ENCODE results near the gene PCSK5.
"Not testable (repeated sequence)": the region's sequence is repeated elsewhere in the genome, so short reads cannot be mapped to it uniquely, and the experiment has no call there.

Gene PCSK5

GRCh38 chr9:76269789-76270188 is 379.3 kb downstream of the PCSK5 start:
- FAIRE-seq, result peak; percentile 51

- no peak for FAIRE-seq
Observed at GRCh38 chr9:76271755-76272154, 381.3 kb downstream of the PCSK5 start.

- FAIRE-seq, result no peak
Observed at GRCh38 chr9:76289042-76289441, 398.6 kb downstream of the PCSK5 start.

- no peak for FAIRE-seq
Observed at GRCh38 chr9:76289703-76290102, 399.2 kb downstream of the PCSK5 start.

- FAIRE-seq, result no peak
Observed at GRCh38 chr9:76290555-76290954, 400.1 kb downstream of the PCSK5 start.

GRCh38 chr9:76292246-76292645 is 401.8 kb downstream of the PCSK5 start:
- FAIRE-seq, result no peak

- no peak for FAIRE-seq
Observed at GRCh38 chr9:76292658-76293057, 402.2 kb downstream of the PCSK5 start.

GRCh38 chr9:76294301-76294700 is 403.8 kb downstream of the PCSK5 start:
- FAIRE-seq, result no peak

- no peak for FAIRE-seq
Observed at GRCh38 chr9:76296561-76297310, 406.3 kb downstream of the PCSK5 start.

GRCh38 chr9:76297721-76298239 is 407.3 kb downstream of the PCSK5 start:
- peak; percentile 85 for FAIRE-seq

- FAIRE-seq, result no peak
Observed at GRCh38 chr9:76298521-76299144, 408.2 kb downstream of the PCSK5 start.

- no peak for FAIRE-seq
Observed at GRCh38 chr9:76302543-76302942, 412.1 kb downstream of the PCSK5 start.

- FAIRE-seq, result peak; percentile 92
Observed at GRCh38 chr9:76302947-76303550, 412.6 kb downstream of the PCSK5 start.

- FAIRE-seq, result not testable (repeated sequence)
Observed at GRCh38 chr9:76307047-76307446, 416.6 kb downstream of the PCSK5 start.

- FAIRE-seq, result no peak
Observed at GRCh38 chr9:76310577-76310976, 420.1 kb downstream of the PCSK5 start.

GRCh38 chr9:76310991-76311390 is 420.5 kb downstream of the PCSK5 start:
- no peak for FAIRE-seq

- no peak for FAIRE-seq
Observed at GRCh38 chr9:76311537-76311936, 421.1 kb downstream of the PCSK5 start.

GRCh38 chr9:76313771-76314170 is 423.3 kb downstream of the PCSK5 start:
- FAIRE-seq, result no peak

GRCh38 chr9:76314321-76314720 is 423.8 kb downstream of the PCSK5 start:
- no peak for FAIRE-seq

GRCh38 chr9:76316069-76316468 is 425.6 kb downstream of the PCSK5 start:
- no peak for FAIRE-seq

- not testable (repeated sequence) for FAIRE-seq
Observed at GRCh38 chr9:76319466-76319865, 429.0 kb downstream of the PCSK5 start.

GRCh38 chr9:76321195-76321828 is 430.8 kb downstream of the PCSK5 start:
- no peak for FAIRE-seq

GRCh38 chr9:76322810-76323209 is 432.3 kb downstream of the PCSK5 start:
- no peak for FAIRE-seq
